NB4 (cell line): Measurements from ENCODE around the gene DUSP28.

Experiments used
- POLR2A ChIP-seq: IDR thresholded peaks from 2 replicates; pipeline ENCODE4 v1.6.1; 2011; ENCODE audit warnings: mild to moderate bottlenecking; ENCODE audit not compliant: insufficient read length; ENCODE audit errors: extremely low read depth
- TF ChIP-seq, protein P1 (sequence below): IDR thresholded peaks from one replicate; pipeline ENCODE4 v1.5.1; 2012; ENCODE audit warnings: low read depth, low read length

DNA sequence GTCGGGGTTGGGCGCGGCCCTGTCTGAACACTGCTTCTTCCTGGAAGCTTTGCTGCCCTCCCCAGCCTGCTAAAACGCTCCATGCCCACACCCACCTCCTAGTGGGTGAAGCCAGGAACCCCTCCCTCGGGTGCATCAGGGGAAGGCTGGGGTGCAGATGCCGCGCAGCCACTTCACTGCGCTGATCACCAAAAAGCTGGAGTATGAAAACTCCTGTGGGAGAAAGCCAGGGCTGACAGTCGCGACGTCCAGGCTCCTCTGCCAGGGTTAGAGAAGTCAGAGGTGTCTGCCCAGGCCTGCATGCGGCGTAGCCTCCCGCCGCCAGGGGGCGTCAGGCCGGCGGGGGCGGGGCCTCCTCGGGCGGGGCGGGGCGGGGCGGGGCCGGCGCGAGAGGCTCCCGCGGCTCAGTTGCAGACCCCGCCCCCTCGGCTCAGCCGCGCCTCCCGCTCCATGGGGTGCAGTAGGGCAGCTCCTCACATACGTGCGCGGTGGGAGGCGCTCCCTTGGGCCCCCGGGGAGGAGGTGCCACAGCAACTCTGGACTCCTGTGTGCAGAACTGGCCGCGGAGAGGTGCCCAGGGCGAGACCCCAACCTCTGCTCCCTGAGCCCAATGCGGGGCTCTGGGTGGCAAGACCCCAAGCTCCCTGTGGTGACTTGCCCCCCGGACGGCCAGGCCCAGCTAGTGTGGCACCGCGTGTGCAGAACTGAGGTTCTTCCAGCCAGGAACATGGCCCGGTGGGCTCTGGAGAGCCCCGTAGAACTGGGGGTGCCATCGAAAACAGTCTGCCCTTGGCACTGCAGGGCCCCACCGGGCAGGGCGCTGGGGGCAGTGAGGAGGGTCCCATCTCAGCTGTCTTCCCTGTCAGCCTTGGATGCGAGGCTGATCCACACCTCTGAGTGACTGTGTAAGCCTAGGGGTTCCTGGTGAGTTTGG, 6.3 kb downstream of the DUSP28 start:
- TF ChIP-seq POLR2A: no peak
- TF ChIP-seq, protein P1, sequence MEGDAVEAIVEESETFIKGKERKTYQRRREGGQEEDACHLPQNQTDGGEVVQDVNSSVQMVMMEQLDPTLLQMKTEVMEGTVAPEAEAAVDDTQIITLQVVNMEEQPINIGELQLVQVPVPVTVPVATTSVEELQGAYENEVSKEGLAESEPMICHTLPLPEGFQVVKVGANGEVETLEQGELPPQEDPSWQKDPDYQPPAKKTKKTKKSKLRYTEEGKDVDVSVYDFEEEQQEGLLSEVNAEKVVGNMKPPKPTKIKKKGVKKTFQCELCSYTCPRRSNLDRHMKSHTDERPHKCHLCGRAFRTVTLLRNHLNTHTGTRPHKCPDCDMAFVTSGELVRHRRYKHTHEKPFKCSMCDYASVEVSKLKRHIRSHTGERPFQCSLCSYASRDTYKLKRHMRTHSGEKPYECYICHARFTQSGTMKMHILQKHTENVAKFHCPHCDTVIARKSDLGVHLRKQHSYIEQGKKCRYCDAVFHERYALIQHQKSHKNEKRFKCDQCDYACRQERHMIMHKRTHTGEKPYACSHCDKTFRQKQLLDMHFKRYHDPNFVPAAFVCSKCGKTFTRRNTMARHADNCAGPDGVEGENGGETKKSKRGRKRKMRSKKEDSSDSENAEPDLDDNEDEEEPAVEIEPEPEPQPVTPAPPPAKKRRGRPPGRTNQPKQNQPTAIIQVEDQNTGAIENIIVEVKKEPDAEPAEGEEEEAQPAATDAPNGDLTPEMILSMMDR: peak; percentile 70
